HepG2 (cell line): ENCODE data around the gene SBK2. TPM values are rescaled to one million over a fixed set of nuclear protein-coding genes. Genes with fewer than 3 reads are reported as not detected.

ENCODE experiments used
- ATAC-seq: fragments of 200-7000 bp; cut with Tn5 transposase; 3 replicates; pipeline ENCODE4 v1.9.1; 2020; ENCODE audit warnings: mild to moderate bottlenecking, moderate library complexity
- BruUV-seq: library from RNA; stranded (reverse); fragments of 400-500 nt; replicated peaks from 2 replicates; lab custom pipeline; 2021; lab: Mats Ljungman, UMichigan
- CTCF ChIA-PET: fragments of 300-600 bp; formaldehyde crosslinking; extraction: SDS; loops from one replicate; lab custom pipeline; 2021; ENCODE audit warnings: low total read pairs, inconsistent platforms, low intra/inter-chr PET ratio; lab: Yijun Ruan, JAX
- POLR2A ChIA-PET: fragments of 350-600 bp; sonication (Branson Sonifier 250); formaldehyde crosslinking; loops from one replicate; lab custom pipeline; 2020; ENCODE audit warnings: antibody characterized with exemption, inconsistent platforms; lab: Yijun Ruan, JAX
- DNase-seq: peaks from one replicate; pipeline ENCODE4 v3.0.0-alpha.2; 2015; ENCODE audit warnings: low spot score
- FAIRE-seq: peaks from 3 replicates; lab custom pipeline; 2011; peaks lifted over from hg19 to GRCh38; lab: Jason Lieb, UNC
- H2AFZ ChIP-seq: one replicate; pipeline ENCODE4 v1.6.1; 2011; ENCODE audit warnings: low read length, inconsistent platforms
- H3K27ac ChIP-seq: fragments of 300-600 bp; 3 replicates; pipeline ENCODE4 v1.8.0; 2011; ENCODE audit warnings: mixed run types, mild to moderate bottlenecking, mixed read lengths, low read length, inconsistent platforms; ENCODE audit not compliant: insufficient read depth; ENCODE audit errors: extremely low read length
- H3K27me3 ChIP-seq, 2 experiments: fragments of 200-600 bp in 1 of 2; 2 replicates in 1 of 2; 3 replicates in 1 of 2; pipeline versions ENCODE4 v1.6.0 to v1.8.0; 2011; ENCODE audit warnings: low read length in 2 of 2, mild to moderate bottlenecking in 2 of 2, moderate library complexity in 2 of 2, inconsistent platforms in 1 of 2; ENCODE audit not compliant: insufficient read depth in 2 of 2, control insufficient read depth in 1 of 2
- H3K36me3 ChIP-seq, 2 experiments: fragments of 200-600 bp in 1 of 2; replicated peaks in 1 of 2; 2 replicates in 1 of 2; 3 replicates in 1 of 2; pipeline versions ENCODE4 v1.5.1 to v1.8.0; 2011; ENCODE audit warnings: low read length in 2 of 2, inconsistent platforms in 1 of 2; ENCODE audit not compliant: insufficient read depth in 2 of 2, control insufficient read depth in 1 of 2
- H3K4me1 ChIP-seq: 2 replicates; pipeline ENCODE4 v1.5.1; 2012; ENCODE audit warnings: low read length, inconsistent platforms; ENCODE audit not compliant: insufficient read depth
- H3K4me2 ChIP-seq: 2 replicates; pipeline ENCODE4 v1.6.0; 2011; ENCODE audit warnings: low read depth, low read length, inconsistent platforms
- H3K4me3 ChIP-seq, 3 experiments: fragments of 200-600 bp in 1 of 3; sonication (generic), shearing (Covaris generic) in 1 of 3; replicated peaks in 1 of 3; 2 replicates each; pipeline ENCODE4 v1.5.1; 2011 to 2016; ENCODE audit warnings: low read length in 3 of 3, inconsistent platforms in 2 of 3, low read depth in 2 of 3, mild to moderate bottlenecking in 2 of 3, control low read depth in 1 of 3, mixed read lengths in 1 of 3; ENCODE audit not compliant: insufficient read depth in 1 of 3
- H3K79me2 ChIP-seq: one replicate; pipeline ENCODE4 v1.6.1; 2011; ENCODE audit warnings: low read length, inconsistent platforms; ENCODE audit not compliant: insufficient read depth
- H3K9ac ChIP-seq: 2 replicates; pipeline ENCODE4 v1.6.0; 2011; ENCODE audit warnings: mild to moderate bottlenecking, low read depth, low read length, inconsistent platforms; ENCODE audit not compliant: insufficient read depth
- H3K9me3 ChIP-seq: 2 replicates; pipeline ENCODE4 v1.5.1; 2012; ENCODE audit warnings: mild to moderate bottlenecking, low read length
- H4K20me1 ChIP-seq: 2 replicates; pipeline ENCODE4 v1.6.0; 2011; ENCODE audit warnings: inconsistent platforms, mild to moderate bottlenecking, low read length, moderate library complexity; ENCODE audit not compliant: insufficient read depth
- MATR3 ChIP-seq: sonication (generic); formaldehyde crosslinking; IDR thresholded peaks from 2 replicates; pipeline ENCODE4 v1.4.0; 2020; ENCODE audit warnings: missing genetic modification reagents
- NFYB ChIP-seq: sonication (generic); formaldehyde crosslinking; IDR thresholded peaks from 2 replicates; pipeline ENCODE4 v1.4.0; 2020; ENCODE audit warnings: missing genetic modification reagents
- PAXIP1 ChIP-seq: sonication (generic); formaldehyde crosslinking; conservative IDR thresholded peaks from 2 replicates; pipeline ENCODE4 v1.4.0; 2020; ENCODE audit warnings: mild to moderate bottlenecking, missing genetic modification reagents, moderate library complexity
- SOX5 ChIP-seq: IDR thresholded peaks from 2 replicates; pipeline ENCODE4 v1.6.1; 2016; ENCODE audit warnings: borderline replicate concordance
- TBX3 ChIP-seq: fragments of 450-650 bp; IDR thresholded peaks from 2 replicates; pipeline ENCODE4 v1.6.1; 2017; ENCODE audit warnings: antibody characterized with exemption, mild to moderate bottlenecking, inconsistent platforms, borderline replicate concordance
- ZC3H13 ChIP-seq: sonication (generic); formaldehyde crosslinking; IDR thresholded peaks from 2 replicates; pipeline ENCODE4 v1.8.1; 2023; ENCODE audit warnings: mild to moderate bottlenecking, missing genetic modification reagents, moderate library complexity
- ZNF660 ChIP-seq: sonication (generic); formaldehyde crosslinking; IDR thresholded peaks from 2 replicates; pipeline ENCODE4 v1.5.1; 2020; ENCODE audit warnings: mild to moderate bottlenecking, low read depth, missing genetic modification reagents, borderline replicate concordance
- ZNF770 ChIP-seq: sonication (generic); formaldehyde crosslinking; IDR thresholded peaks from 2 replicates; pipeline ENCODE4 v1.5.0; 2020; ENCODE audit warnings: mild to moderate bottlenecking, missing genetic modification reagents
- WGBS: methylation state at CpG from one replicate; pipeline ENCODE4 v1.1.6; 2017; ENCODE audit warnings: low lambda C conversion rate; 5-methylcytosine and 5-hydroxymethylcytosine counted together
- in situ Hi-C: cut with HindIII; loops from 2 replicates; pipeline ENCODE4 v1.10.0; 2017; ENCODE audit warnings: low pct_unique_long_range_greater_than_20kb; ENCODE audit not compliant: extremely low pct_ligation_motif_present
- intact Hi-C: fragments of 100-400 bp; cut with micrococcal nuclease; formaldehyde crosslinking; loops from one replicate; pipeline ENCODE4 v1.10.0; 2022; ENCODE audit not compliant: unreplicated experiment
- polyA plus RNA-seq, 8 experiments: library from polyadenylated mRNA; depleted of rRNA in 3 of 8; stranded (reverse) in 7 of 8; unstranded in 1 of 8; fragments of >200 nt; fragmentation: Illumina TruSeq in 4 of 8; extraction: Trizol in 4 of 8; gene quantifications; 2 replicates each; pipeline versions ENCODE4 v1.2.1 to v1.2.3, GENCODE V29; 2011 to 2016; ENCODE audit warnings: low read depth in 4 of 8, missing spikeins in 1 of 8, mixed read lengths in 1 of 8; ENCODE audit not compliant: insufficient read depth in 1 of 8
- total RNA-seq, 5 experiments: library from RNA; depleted of rRNA; stranded (reverse); fragments of >200 nt; fragmentation: Illumina TruSeq; extraction: Trizol; gene quantifications; 2 replicates each; pipeline ENCODE4 v1.2.3, GENCODE V29; 2016; ENCODE audit warnings: low read depth in 1 of 5
- TF ChIP-seq, protein P1 (sequence below): sonication (generic); formaldehyde crosslinking; IDR thresholded peaks from 2 replicates; pipeline ENCODE4 v1.5.0; 2020; ENCODE audit warnings: missing genetic modification reagents, mild to moderate bottlenecking, borderline replicate concordance
- TF ChIP-seq, protein P2 (sequence below): sonication (generic); formaldehyde crosslinking; conservative IDR thresholded peaks from 2 replicates; pipeline ENCODE4 v1.8.0; 2022; ENCODE audit warnings: missing genetic modification reagents

The SBK2 gene
- total and polyA plus RNA-seq, 2 of the 13 experiments (the other 11 are each of a cell fraction or from before 2014, with no cell fraction given): 0.24 TPM; not detected in 1

GRCh38 chr19:55495646-55496349 is 41.1 kb downstream of the SBK2 start:
- in situ Hi-C loops: no loop called here
- no peak for FAIRE-seq
- TF ChIP-seq PAXIP1 (CRISPR knock-in tag): no peak
- TF ChIP-seq ZNF770: no peak
- no peak for TF ChIP-seq SOX5 (CRISPR knock-in tag)
- no peak for TF ChIP-seq ZNF660 (CRISPR knock-in tag)
- no peak for TF ChIP-seq ZC3H13
- TF ChIP-seq, protein P1, sequence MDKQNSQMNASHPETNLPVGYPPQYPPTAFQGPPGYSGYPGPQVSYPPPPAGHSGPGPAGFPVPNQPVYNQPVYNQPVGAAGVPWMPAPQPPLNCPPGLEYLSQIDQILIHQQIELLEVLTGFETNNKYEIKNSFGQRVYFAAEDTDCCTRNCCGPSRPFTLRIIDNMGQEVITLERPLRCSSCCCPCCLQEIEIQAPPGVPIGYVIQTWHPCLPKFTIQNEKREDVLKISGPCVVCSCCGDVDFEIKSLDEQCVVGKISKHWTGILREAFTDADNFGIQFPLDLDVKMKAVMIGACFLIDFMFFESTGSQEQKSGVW (CRISPR knock-in tag): no peak
- TF ChIP-seq MATR3 (CRISPR knock-in tag): no peak
- no peak for TF ChIP-seq NFYB (CRISPR knock-in tag)
- TF ChIP-seq TBX3: no peak
- TF ChIP-seq, protein P2, sequence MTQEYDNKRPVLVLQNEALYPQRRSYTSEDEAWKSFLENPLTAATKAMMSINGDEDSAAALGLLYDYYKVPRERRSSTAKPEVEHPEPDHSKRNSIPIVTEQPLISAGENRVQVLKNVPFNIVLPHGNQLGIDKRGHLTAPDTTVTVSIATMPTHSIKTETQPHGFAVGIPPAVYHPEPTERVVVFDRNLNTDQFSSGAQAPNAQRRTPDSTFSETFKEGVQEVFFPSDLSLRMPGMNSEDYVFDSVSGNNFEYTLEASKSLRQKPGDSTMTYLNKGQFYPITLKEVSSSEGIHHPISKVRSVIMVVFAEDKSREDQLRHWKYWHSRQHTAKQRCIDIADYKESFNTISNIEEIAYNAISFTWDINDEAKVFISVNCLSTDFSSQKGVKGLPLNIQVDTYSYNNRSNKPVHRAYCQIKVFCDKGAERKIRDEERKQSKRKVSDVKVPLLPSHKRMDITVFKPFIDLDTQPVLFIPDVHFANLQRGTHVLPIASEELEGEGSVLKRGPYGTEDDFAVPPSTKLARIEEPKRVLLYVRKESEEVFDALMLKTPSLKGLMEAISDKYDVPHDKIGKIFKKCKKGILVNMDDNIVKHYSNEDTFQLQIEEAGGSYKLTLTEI (CRISPR knock-in tag): no peak
- Histone ChIP-seq H3K9ac (no peak overlapping the region), H3K36me3 (no peaks in the 10 kb centered on the region), H3K27me3 (peaks cover 17 to 86% of the 10 kb centered on the region in 2 experiments), H2AFZ (no peak overlapping the region), H3K9me3 (no peaks in the 10 kb centered on the region), H4K20me1 (no peaks in the 10 kb centered on the region), H3K27ac (no peak overlapping the region), H3K79me2 (no peaks in the 10 kb centered on the region), H3K4me3 (no peak overlapping the region), H3K4me2 (no peak overlapping the region), H3K4me1 (no peaks in the 10 kb centered on the region)
- ChIA-PET CTCF (no interaction called here), POLR2A (no interaction called here)
- intact Hi-C loops: no loop called here
- WGBS: 40% methylated on average over 11 of the region's 11 CpGs
- BruUV-seq: no TSS peak
- ATAC-seq: no peak
- DNase-seq: no peak
